Caco-2 (cell line): ENCODE measurements around the gene RTL10. TPM values are rescaled to one million over a fixed set of nuclear protein-coding genes. Genes with fewer than 3 reads are reported as not detected.
A peak's percentile ranks its signal among the peaks of the same experiment; 100 is the strongest.

Experiments used
- BruUV-seq: library from RNA; stranded (reverse); fragments of 400-500 nt; replicated peaks from 2 replicates; lab custom pipeline; 2021; lab: Mats Ljungman, UMichigan
- CTCF ChIA-PET: fragments of 300-600 bp; sonication (Branson Sonifier 250); formaldehyde crosslinking; loops from one replicate; lab custom pipeline; 2022; ENCODE audit warnings: antibody characterized with exemption; lab: Charles Lee
- POLR2A ChIA-PET: fragments of 300-600 bp; sonication (Branson Sonifier 250); formaldehyde crosslinking; loops from one replicate; lab custom pipeline; 2022; ENCODE audit warnings: antibody characterized with exemption; lab: Charles Lee
- DNase-seq, 2 experiments: peaks; one replicate each; pipeline versions ENCODE4 v3.0.0 to v3.0.0-alpha.2; 2020 to 2022
- H3K27me3 ChIP-seq: replicated peaks from 2 replicates; pipeline ENCODE4 v1.6.0; 2011; ENCODE audit warnings: low read length; ENCODE audit not compliant: control insufficient read depth, insufficient read depth
- H3K36me3 ChIP-seq: 2 replicates; pipeline ENCODE4 v1.5.1; 2011; ENCODE audit warnings: low read length; ENCODE audit not compliant: control insufficient read depth, insufficient read depth
- H3K4me1 ChIP-seq: fragments of 250-450 bp; sonication (Bioruptor Pico); 2 replicates; pipeline ENCODE4 v1.5.1; 2020; ENCODE audit warnings: mild to moderate bottlenecking
- H3K4me3 ChIP-seq: 2 replicates; pipeline ENCODE4 v1.5.1; 2011; ENCODE audit warnings: low read depth, mild to moderate bottlenecking, control low read depth, low read length
- H3K9me3 ChIP-seq: fragments of 250-450 bp; sonication (Bioruptor Pico); 2 replicates; pipeline ENCODE4 v1.5.1; 2020; ENCODE audit warnings: mild to moderate bottlenecking, moderate library complexity
- H3K27ac Mint-ChIP-seq: one replicate; pipeline ENCODE4 v1.8.0; 2022; ENCODE audit warnings: mixed read lengths; ENCODE audit not compliant: unreplicated experiment
- H3K27me3 Mint-ChIP-seq: one replicate; pipeline ENCODE4 v1.8.0; 2022; ENCODE audit warnings: mixed read lengths; ENCODE audit not compliant: insufficient read depth, unreplicated experiment
- H3K36me3 Mint-ChIP-seq: one replicate; pipeline ENCODE4 v1.8.0; 2022; ENCODE audit warnings: mild to moderate bottlenecking, mixed read lengths; ENCODE audit not compliant: insufficient read depth, unreplicated experiment
- H3K4me1 Mint-ChIP-seq: one replicate; pipeline ENCODE4 v1.8.0; 2022; ENCODE audit warnings: low read depth, mixed read lengths; ENCODE audit not compliant: unreplicated experiment
- H3K4me3 Mint-ChIP-seq: one replicate; pipeline ENCODE4 v1.8.0; 2022; ENCODE audit warnings: mild to moderate bottlenecking, moderate library complexity, mixed read lengths; ENCODE audit not compliant: unreplicated experiment
- H3K9me3 Mint-ChIP-seq: one replicate; pipeline ENCODE4 v1.8.0; 2022; ENCODE audit warnings: mixed read lengths; ENCODE audit not compliant: unreplicated experiment
- CTCF ChIP-seq, 2 experiments: fragments of 200-600 bp in 1 of 2; IDR thresholded peaks; 1 replicate in 1 of 2; 2 replicates in 1 of 2; pipeline versions ENCODE4 v1.5.1 to v1.8.0; 2011 to 2022; ENCODE audit warnings: antibody characterized with exemption in 1 of 2, control low read depth in 1 of 2, inconsistent platforms in 1 of 2, low read depth in 1 of 2, low read length in 1 of 2, mild to moderate bottlenecking in 1 of 2, moderate library complexity in 1 of 2; ENCODE audit not compliant: insufficient read depth in 1 of 2, severe bottlenecking in 1 of 2, unreplicated experiment in 1 of 2
- intact Hi-C: fragments of 100-400 bp; cut with micrococcal nuclease; formaldehyde crosslinking; loops from one replicate; pipeline ENCODE4 v1.10.0; 2022; ENCODE audit not compliant: unreplicated experiment
- total RNA-seq: library from RNA; stranded (reverse); gene quantifications from 2 replicates; pipeline ENCODE4 v1.2.3, GENCODE V29; 2022

Gene RTL10
- total RNA-seq, 1 experiment from 2014 or later = 27.5 TPM

DNA sequence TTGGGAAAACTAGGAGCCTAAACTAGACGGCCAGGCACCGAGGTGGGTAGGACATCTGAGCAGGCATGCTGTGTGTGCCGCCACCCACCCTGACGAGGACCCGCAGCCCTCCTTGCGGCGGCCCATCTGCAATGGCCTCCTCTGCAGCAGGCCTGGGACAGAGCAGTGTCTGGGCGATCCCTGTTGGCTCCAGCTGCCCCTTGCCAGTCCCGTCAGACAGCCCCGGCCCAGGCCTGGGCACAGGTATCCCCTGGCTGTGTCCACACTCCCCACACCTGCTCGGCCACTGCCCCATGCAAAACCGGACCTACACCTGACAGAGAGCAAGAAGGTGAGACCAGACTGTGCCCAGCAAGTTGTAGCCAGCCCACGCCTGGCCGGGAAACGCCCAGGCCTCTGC lies 38.7 kb upstream of the RTL10 start:
- H3K4me1 ChIP-seq = peaks cover 19% of the 10 kb centered on the region
- no peaks in the 10 kb centered on the region for H3K27me3 Mint-ChIP-seq
- peaks cover 14% of the 10 kb centered on the region for H3K4me1 Mint-ChIP-seq
- no peaks in the 10 kb centered on the region for H3K9me3 Mint-ChIP-seq
- ChIA-PET CTCF (no interaction called here), POLR2A (no interaction called here)
- peak overlapping the region; percentile 40 for H3K27ac Mint-ChIP-seq
- H3K9me3 ChIP-seq = no peaks in the 10 kb centered on the region
- no peaks in the 10 kb centered on the region for H3K27me3 ChIP-seq
- peaks cover 18% of the 10 kb centered on the region for H3K36me3 Mint-ChIP-seq
- BruUV-seq = no TSS peak
- TF ChIP-seq CTCF (IDR thresholded peaks at IDR 0.05; ENCODE audit: insufficient read depth in 1 of 2, low read depth in 1 of 2, low read length in 1 of 2, severe bottlenecking in 1 of 2, unreplicated experiment in 1 of 2) = no peak
- H3K4me3 ChIP-seq = no peak overlapping the region
- H3K36me3 ChIP-seq = no peaks in the 10 kb centered on the region
- H3K4me3 Mint-ChIP-seq = no peak overlapping the region
- DNase-seq = no peak
- intact Hi-C loops = no loop called here

DNA sequence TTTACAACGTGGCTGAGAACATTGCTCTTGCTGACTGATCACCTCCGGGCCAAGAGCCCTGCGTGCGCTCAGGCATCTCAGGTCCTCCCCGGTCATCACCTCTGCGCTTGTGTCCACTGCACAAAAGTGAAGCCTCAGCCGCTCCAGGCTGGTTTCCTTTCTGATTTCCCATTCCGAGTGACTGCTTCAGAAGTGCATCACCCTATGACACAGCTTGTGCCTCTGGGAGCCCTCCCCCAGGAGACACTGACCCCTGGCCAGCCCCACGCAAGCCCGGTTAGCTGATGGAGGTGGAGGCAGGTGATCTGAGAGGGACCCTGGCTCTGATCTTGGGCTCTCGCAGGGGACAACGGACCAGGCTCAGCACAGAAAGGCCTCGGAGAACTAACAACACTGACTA lies 38.3 kb upstream of the RTL10 start:
- peaks cover 18% of the 10 kb centered on the region for H3K36me3 Mint-ChIP-seq
- no TSS peak for BruUV-seq
- H3K9me3 Mint-ChIP-seq = no peaks in the 10 kb centered on the region
- H3K4me1 ChIP-seq = peaks cover 19% of the 10 kb centered on the region
- no peak for TF ChIP-seq CTCF (IDR thresholded peaks at IDR 0.05; ENCODE audit: insufficient read depth in 1 of 2, low read depth in 1 of 2, low read length in 1 of 2, severe bottlenecking in 1 of 2, unreplicated experiment in 1 of 2)
- no peaks in the 10 kb centered on the region for H3K27me3 Mint-ChIP-seq
- ChIA-PET CTCF (no interaction called here), POLR2A (no interaction called here)
- H3K4me3 ChIP-seq = no peak overlapping the region
- peaks cover 14% of the 10 kb centered on the region for H3K4me1 Mint-ChIP-seq
- peak overlapping the region; percentile 40 for H3K27ac Mint-ChIP-seq
- no peaks in the 10 kb centered on the region for H3K36me3 ChIP-seq
- H3K9me3 ChIP-seq = no peaks in the 10 kb centered on the region
- DNase-seq = no peak
- intact Hi-C loops = no loop called here
- no peaks in the 10 kb centered on the region for H3K27me3 ChIP-seq
- H3K4me3 Mint-ChIP-seq = no peak overlapping the region

DNA sequence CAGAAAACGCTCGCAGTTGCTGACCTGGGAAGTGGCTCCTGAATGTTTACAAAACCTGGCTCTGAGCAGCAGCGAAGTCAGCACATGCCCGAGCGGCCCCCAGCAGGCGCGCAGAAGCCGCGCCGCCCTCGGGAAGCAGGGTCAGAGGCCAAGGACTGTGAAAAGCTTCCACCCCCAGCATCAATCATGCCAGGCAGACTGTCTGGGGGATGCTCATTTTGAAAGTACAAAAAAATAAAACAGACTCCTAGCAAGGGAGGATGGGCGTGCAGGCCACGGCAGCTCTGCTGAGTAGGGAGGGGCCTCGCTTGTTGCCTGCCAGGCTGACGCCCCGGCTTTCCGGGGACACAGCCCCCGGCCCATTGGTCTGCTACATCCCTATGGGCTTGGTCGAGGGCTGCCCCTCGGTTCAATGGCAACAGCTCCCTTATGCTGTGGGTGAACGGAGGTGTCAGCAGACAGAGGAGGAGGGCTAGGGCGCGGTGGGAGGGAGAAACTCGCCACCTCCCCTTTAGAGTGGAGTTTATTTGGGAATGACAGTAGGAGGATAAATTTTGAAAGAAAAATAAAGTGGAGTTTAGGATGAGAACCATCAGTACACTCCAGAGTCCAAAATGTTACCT lies 37.7 kb upstream of the RTL10 start:
- Histone ChIP-seq H3K27me3 (no peaks in the 10 kb centered on the region), H3K4me3 (no peak overlapping the region), H3K4me1 (peaks cover 19% of the 10 kb centered on the region), H3K36me3 (no peaks in the 10 kb centered on the region), H3K9me3 (no peaks in the 10 kb centered on the region)
- Mint-ChIP-seq H3K4me3 (no peak overlapping the region), H3K4me1 (peaks cover 14% of the 10 kb centered on the region), H3K27me3 (no peaks in the 10 kb centered on the region), H3K9me3 (no peaks in the 10 kb centered on the region), H3K36me3 (peaks cover 16% of the 10 kb centered on the region), H3K27ac (peak overlapping the region; percentile 40)
- intact Hi-C loops = no loop called here
- no TSS peak for BruUV-seq
- ChIA-PET POLR2A (no interaction called here), CTCF (interaction anchor here (0.9 kb wide), 1 partner anchor 162 kb away, joined by 3 read pairs; no protein-coding TSS in a partner anchor)
- no peak for TF ChIP-seq CTCF (IDR thresholded peaks at IDR 0.05; ENCODE audit: insufficient read depth in 1 of 2, low read depth in 1 of 2, low read length in 1 of 2, severe bottlenecking in 1 of 2, unreplicated experiment in 1 of 2)
- no peak for DNase-seq
